GM20000 (cell line): ENCODE measurements around the gene CREB5.
"Not testable (repeated sequence)": the region's sequence is repeated elsewhere in the genome, so short reads cannot be mapped to it uniquely, and the experiment has no call there.

Experiments used
- DNase-seq: peaks from one replicate; pipeline ENCODE4 v3.0.0; 2012; ENCODE audit warnings: low spot score
- CTCF ChIP-seq: IDR thresholded peaks from 2 replicates; pipeline ENCODE4 v1.5.1; 2012; ENCODE audit warnings: mild to moderate bottlenecking, control low read depth; ENCODE audit errors: extremely low read depth, missing control alignments

CREB5 gene

GRCh38 chr7:28609608-28610007, 197.3 kb downstream of the CREB5 start:
- no peak for TF ChIP-seq CTCF
- DNase-seq, result no peak

- not testable (repeated sequence) for DNase-seq
These were observed 199.1 kb downstream of the CREB5 start for GRCh38 chr7:28611399-28611897.

GRCh38 chr7:28613262-28613661, 200.9 kb downstream of the CREB5 start:
- no peak for TF ChIP-seq CTCF
- DNase-seq, result no peak

GRCh38 chr7:28615091-28615490, 202.8 kb downstream of the CREB5 start:
- DNase-seq, result no peak
- no peak for TF ChIP-seq CTCF

- DNase-seq, result no peak
- TF ChIP-seq CTCF, result no peak
These were observed 205.1 kb downstream of the CREB5 start for GRCh38 chr7:28617308-28617880.

GRCh38 chr7:28618383-28618782, 206.1 kb downstream of the CREB5 start:
- DNase-seq, result no peak
- TF ChIP-seq CTCF, result no peak

GRCh38 chr7:28619256-28619655, 206.9 kb downstream of the CREB5 start:
- no peak for TF ChIP-seq CTCF
- DNase-seq, result no peak

- no peak for TF ChIP-seq CTCF
- DNase-seq, result peak; percentile 48
These were observed 209.1 kb downstream of the CREB5 start for GRCh38 chr7:28621369-28621841.
